Fibroblast of pulmonary artery (primary cell): ENCODE results near the gene PNMT.

Experiments used
- DNase-seq: peaks from one replicate; pipeline ENCODE4 v3.0.0-alpha.2; 2010; ENCODE audit warnings: low read depth
- H3K4me3 ChIP-seq: replicated peaks from 2 replicates; pipeline ENCODE4 v1.5.1; 2011; ENCODE audit warnings: low read depth, mild to moderate bottlenecking, control low read depth, low read length, moderate library complexity
- TF ChIP-seq, protein P1 (sequence below): IDR thresholded peaks from 2 replicates; pipeline ENCODE4 v1.5.1; 2011; ENCODE audit warnings: mild to moderate bottlenecking, control low read depth, low read length, inconsistent platforms; ENCODE audit errors: missing control alignments

PNMT gene

DNA sequence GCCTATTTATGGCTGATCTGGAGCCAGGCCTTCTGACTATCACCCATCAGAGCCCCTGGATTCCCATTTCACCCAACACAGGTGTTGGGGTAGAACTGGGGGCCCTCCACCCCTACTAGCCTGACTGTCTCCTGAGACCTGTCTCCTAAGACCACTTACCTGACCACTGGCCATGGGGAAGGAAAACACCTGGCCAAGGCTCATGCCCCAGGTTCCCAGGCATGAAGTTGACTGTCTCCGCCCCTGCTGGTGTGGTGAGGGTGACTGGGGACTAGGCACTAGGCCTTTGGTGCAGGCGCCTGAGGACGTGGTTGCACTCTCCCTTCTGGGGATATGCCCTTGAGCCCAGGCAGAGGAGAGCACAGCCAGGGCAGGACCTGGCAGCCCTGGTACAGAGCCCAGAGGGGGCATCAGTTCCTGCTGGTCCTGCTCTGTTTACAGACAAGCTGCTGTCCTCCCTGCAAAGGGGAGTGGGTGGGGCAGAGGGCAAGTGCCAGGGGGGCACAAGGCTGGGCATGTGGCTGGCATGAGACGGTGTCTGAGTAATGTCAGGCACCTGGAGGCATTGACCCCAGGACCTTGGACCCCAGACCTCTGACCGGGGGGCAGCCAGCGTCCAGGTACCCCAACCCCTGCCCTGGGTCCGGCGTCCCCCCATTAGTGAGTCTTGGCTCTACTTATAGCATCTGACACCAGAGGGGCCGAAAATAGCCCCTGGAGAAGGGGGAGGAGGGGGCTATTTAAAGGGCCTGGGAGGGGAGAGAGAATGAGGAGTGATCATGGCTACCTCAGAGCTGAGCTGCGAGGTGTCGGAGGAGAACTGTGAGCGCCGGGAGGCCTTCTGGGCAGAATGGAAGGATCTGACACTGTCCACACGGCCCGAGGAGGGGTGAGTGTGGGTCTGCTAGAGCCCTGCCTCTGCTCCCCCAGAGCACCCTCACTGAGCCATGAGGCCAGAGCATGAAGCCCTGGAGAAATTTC lies 3.4 kb upstream of the PNMT start, which contains the start of gene TCAP:
Gene TCAP (plus strand): TSS at position 769 of the 981 bp plus-strand sequence. CDS start 11 bp downstream, at position 780.
- DNase-seq: no peak
- TF ChIP-seq, protein P1, sequence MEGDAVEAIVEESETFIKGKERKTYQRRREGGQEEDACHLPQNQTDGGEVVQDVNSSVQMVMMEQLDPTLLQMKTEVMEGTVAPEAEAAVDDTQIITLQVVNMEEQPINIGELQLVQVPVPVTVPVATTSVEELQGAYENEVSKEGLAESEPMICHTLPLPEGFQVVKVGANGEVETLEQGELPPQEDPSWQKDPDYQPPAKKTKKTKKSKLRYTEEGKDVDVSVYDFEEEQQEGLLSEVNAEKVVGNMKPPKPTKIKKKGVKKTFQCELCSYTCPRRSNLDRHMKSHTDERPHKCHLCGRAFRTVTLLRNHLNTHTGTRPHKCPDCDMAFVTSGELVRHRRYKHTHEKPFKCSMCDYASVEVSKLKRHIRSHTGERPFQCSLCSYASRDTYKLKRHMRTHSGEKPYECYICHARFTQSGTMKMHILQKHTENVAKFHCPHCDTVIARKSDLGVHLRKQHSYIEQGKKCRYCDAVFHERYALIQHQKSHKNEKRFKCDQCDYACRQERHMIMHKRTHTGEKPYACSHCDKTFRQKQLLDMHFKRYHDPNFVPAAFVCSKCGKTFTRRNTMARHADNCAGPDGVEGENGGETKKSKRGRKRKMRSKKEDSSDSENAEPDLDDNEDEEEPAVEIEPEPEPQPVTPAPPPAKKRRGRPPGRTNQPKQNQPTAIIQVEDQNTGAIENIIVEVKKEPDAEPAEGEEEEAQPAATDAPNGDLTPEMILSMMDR: no peak
- no peak within 1 kb of the TSS for H3K4me3 ChIP-seq

DNA sequence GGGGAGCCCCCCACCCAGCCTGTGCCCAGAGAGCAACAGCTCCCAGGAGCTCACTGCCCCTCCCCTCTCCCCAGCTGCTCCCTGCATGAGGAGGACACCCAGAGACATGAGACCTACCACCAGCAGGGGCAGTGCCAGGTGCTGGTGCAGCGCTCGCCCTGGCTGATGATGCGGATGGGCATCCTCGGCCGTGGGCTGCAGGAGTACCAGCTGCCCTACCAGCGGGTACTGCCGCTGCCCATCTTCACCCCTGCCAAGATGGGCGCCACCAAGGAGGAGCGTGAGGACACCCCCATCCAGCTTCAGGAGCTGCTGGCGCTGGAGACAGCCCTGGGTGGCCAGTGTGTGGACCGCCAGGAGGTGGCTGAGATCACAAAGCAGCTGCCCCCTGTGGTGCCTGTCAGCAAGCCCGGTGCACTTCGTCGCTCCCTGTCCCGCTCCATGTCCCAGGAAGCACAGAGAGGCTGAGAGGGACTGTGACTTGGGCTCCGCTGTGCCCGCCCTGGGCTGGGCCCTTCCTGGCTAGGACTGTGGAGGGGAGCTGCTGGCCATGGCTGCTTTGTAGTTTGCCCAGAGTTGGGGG lies 2.5 kb upstream of the PNMT start:
- TF ChIP-seq, protein P1: no peak
- H3K4me3 ChIP-seq: no peak overlapping the region
- DNase-seq: no peak

DNA sequence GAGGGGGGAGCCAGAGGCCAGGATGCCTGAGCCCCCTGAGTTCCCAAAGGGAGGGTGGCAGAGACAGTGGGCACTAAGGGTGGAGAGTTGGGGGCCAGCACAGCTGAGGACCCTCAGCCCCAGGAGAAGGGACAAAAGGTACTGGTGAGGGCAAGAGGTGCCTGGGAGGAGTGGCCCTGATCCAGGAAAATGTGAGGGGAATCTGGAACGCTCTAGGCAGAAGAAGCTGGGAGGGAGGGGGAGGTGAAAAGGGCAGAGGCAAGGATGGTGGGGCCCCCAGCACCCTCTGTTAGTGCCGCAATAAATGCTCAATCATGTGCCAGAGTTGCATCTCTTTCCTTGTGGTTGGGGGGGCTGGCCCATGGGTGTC lies 2.0 kb upstream of the PNMT start:
- TF ChIP-seq, protein P1: no peak
- DNase-seq: no peak
- H3K4me3 ChIP-seq: no peak overlapping the region

DNA sequence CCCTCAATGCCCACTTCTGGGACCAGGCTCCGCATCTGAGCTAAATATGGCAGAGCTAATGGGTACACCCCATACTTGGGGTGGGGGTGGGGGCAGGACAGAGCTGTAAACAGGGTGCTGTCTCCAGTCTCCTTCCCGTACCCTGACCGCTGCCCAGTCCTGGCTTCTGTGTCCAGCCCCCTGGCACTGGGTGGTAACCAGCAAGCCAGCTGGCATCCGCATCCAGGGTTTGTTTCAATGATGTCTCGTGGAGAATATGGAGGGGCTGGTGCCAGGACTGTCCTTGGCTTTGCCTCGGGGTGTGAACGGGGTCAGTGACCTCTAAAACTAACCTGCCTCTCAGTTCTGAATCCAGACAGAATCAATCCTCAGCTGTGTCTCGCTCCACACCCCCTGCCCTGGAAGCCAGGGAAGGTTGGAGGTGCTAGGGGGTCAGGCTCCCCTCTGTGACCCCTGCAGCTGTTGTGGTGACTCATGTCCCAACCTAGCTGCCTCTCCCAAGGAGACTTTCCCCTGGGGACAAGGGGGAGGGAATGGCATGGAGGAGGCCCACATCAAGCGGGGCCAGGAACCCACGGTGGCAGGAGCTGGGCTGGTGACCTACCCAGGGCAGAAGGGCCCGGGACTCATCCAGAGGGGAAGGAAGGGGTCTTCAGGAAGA lies 1.5 kb upstream of the PNMT start:
- TF ChIP-seq, protein P1: no peak
- H3K4me3 ChIP-seq: no peak overlapping the region
- no peak for DNase-seq

DNA sequence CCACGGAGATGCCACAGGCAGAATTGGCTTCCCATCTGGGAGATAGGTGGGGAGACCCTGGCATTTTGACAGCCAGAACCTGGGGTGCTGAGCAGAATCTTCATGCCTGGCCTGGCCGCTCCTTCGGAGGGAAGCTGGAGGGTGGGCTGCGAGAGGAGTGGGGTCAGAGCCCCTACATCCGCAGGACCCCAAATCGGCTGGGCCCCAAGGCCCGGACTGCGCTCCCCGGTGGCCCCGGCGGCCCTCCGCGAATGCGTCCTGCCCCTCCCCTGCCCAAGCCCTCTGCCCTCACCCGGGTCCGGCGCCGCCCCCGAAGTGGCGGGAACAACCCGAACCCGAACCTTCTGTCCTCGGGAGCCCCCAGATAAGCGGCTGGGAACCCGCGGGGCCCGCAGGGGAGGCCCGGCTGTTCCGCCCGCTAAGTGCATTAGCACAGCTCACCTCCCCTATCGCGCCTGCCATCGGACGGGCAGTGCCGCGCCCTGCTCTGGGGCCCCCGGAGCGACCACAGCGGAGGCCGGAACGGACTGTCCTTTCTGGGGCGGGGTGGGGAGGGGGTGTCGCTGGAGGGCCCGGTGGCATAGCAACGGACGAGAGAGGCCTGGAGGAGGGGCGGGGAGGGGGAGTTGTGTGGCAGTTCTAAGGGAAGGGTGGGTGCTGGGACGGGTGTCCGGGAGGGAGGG lies 850 bp upstream of the PNMT start:
- DNase-seq: no peak
- H3K4me3 ChIP-seq: no peak overlapping the region

More for the DNA sequence above, 850 bp upstream of the PNMT start:
- TF ChIP-seq, protein P1: no peak
